B cell (primary cell): ENCODE data around the gene FAM222A. TPM values are rescaled to one million over a fixed set of nuclear protein-coding genes. Genes with fewer than 3 reads are reported as not detected.

Source experiments
- ATAC-seq: fragments of 200-7000 bp; cut with Tn5 transposase; one replicate; pipeline ENCODE4 v1.10.0; 2021; ENCODE audit warnings: low read depth, mild to moderate bottlenecking, moderate number of reproducible peaks, moderate library complexity
- CTCF ChIA-PET: fragments of 350-600 bp; sonication (Branson Sonifier 250); formaldehyde crosslinking; loops from one replicate; lab custom pipeline; 2021; ENCODE audit warnings: antibody characterized with exemption, inconsistent platforms; lab: Charles Lee
- POLR2A ChIA-PET: fragments of 350-600 bp; sonication (Branson Sonifier 250); formaldehyde crosslinking; loops from one replicate; lab custom pipeline; 2021; ENCODE audit warnings: antibody characterized with exemption; lab: Charles Lee
- DNase-seq: peaks from one replicate; pipeline ENCODE4 v3.0.0; 2013
- H2AFZ ChIP-seq: 2 replicates; pipeline ENCODE4 v1.6.1; 2012; ENCODE audit warnings: mild to moderate bottlenecking, low read depth, low read length; ENCODE audit not compliant: insufficient read depth, poor library complexity, severe bottlenecking
- H3K27ac ChIP-seq, 2 donors: 1 replicate in 1 of 2; 2 replicates in 1 of 2; pipeline ENCODE4 v1.5.1; 2012 to 2013; ENCODE audit warnings: low read length in 2 of 2, mild to moderate bottlenecking in 2 of 2, moderate library complexity in 1 of 2
- H3K27me3 ChIP-seq, 4 experiments: fragments of 200-600 bp in 1 of 4; sonication (generic) in 1 of 4; replicated peaks in 1 of 4; 1 replicate in 2 of 4; 2 replicates in 2 of 4; pipeline versions ENCODE4 v1.6.1 to v1.7.0; 2013 to 2016; ENCODE audit warnings: low read length in 3 of 4, mild to moderate bottlenecking in 2 of 4, mixed read lengths in 1 of 4, moderate library complexity in 1 of 4; ENCODE audit not compliant: insufficient read depth in 4 of 4, control insufficient read depth in 3 of 4; ENCODE audit errors: control extremely low read depth in 1 of 4
- H3K36me3 ChIP-seq, 2 experiments: replicated peaks in 1 of 2; 1 replicate in 1 of 2; 2 replicates in 1 of 2; pipeline versions ENCODE4 v1.6.1 to v1.7.1; 2013; ENCODE audit warnings: low read length in 1 of 2; ENCODE audit not compliant: insufficient read depth in 2 of 2, control insufficient read depth in 1 of 2; ENCODE audit errors: control extremely low read depth in 1 of 2, extremely low read depth in 1 of 2
- H3K4me1 ChIP-seq, 2 donors: fragments of 200-600 bp in 1 of 2; sonication (generic) in 1 of 2; 1 replicate in 1 of 2; 2 replicates in 1 of 2; pipeline versions ENCODE4 v1.5.1 to v1.6.1; 2013 to 2017; ENCODE audit warnings: low read length in 2 of 2; ENCODE audit not compliant: control insufficient read depth in 2 of 2, insufficient read depth in 2 of 2
- H3K4me2 ChIP-seq: replicated peaks from 2 replicates; pipeline ENCODE3; 2012; ENCODE audit warnings: mild to moderate bottlenecking, low read depth, low read length; ENCODE audit not compliant: poor library complexity, severe bottlenecking
- H3K4me3 ChIP-seq, 5 experiments: fragments of 200-600 bp in 1 of 5; sonication (generic) in 1 of 5; 1 replicate in 3 of 5; 2 replicates in 2 of 5; pipeline versions ENCODE4 v1.5.1 to v1.7.0; 2011 to 2016; ENCODE audit warnings: low read length in 4 of 5, mild to moderate bottlenecking in 4 of 5, low read depth in 2 of 5, control low read depth in 1 of 5, moderate library complexity in 1 of 5; ENCODE audit not compliant: insufficient read depth in 1 of 5; ENCODE audit errors: control extremely low read depth in 1 of 5, extremely low read depth in 1 of 5
- H3K79me2 ChIP-seq: fragments of 200-600 bp; sonication (generic); one replicate; pipeline ENCODE4 v1.6.0; 2016; ENCODE audit warnings: low read length; ENCODE audit not compliant: control insufficient read depth, insufficient read depth
- H3K9ac ChIP-seq: fragments of 200-600 bp; sonication (generic); 2 replicates; pipeline ENCODE4 v1.6.1; 2017; ENCODE audit warnings: mild to moderate bottlenecking, low read length, moderate library complexity
- H3K9me3 ChIP-seq, 3 donors: one replicate each; pipeline versions ENCODE4 v1.6.1 to v1.7.1; 2013; ENCODE audit warnings: low read length in 2 of 3; ENCODE audit not compliant: control insufficient read depth in 2 of 3, insufficient read depth in 1 of 3; ENCODE audit errors: control extremely low read depth in 1 of 3
- H4K20me1 ChIP-seq: 2 replicates; pipeline ENCODE4 v1.6.0; 2012; ENCODE audit warnings: mild to moderate bottlenecking, low read length; ENCODE audit not compliant: insufficient read depth, control insufficient read depth, poor library complexity, severe bottlenecking
- H3K27ac Mint-ChIP-seq: one replicate; pipeline ENCODE4 v1.8.0; 2021; ENCODE audit warnings: mixed read lengths
- H3K27me3 Mint-ChIP-seq: one replicate; pipeline ENCODE4 v1.8.0; 2021; ENCODE audit warnings: mixed read lengths
- H3K4me1 Mint-ChIP-seq: one replicate; pipeline ENCODE4 v1.8.0; 2021; ENCODE audit warnings: mixed read lengths
- H3K4me3 Mint-ChIP-seq: one replicate; pipeline ENCODE4 v1.8.0; 2021; ENCODE audit warnings: mixed read lengths
- H3K9me3 Mint-ChIP-seq: one replicate; pipeline ENCODE4 v1.8.0; 2022; ENCODE audit warnings: mixed read lengths; ENCODE audit not compliant: insufficient read depth
- EZH2 ChIP-seq: IDR thresholded peaks from 2 replicates; pipeline ENCODE4 v1.6.1; 2012; ENCODE audit warnings: borderline replicate concordance, low read depth, mild to moderate bottlenecking, moderate library complexity, low read length; ENCODE audit not compliant: insufficient read depth, poor library complexity, severe bottlenecking
- WGBS: methylation state at CpG from one replicate; pipeline ENCODE4 v1.1.5; 2013; ENCODE audit warnings: missing lambda C conversion rate; ENCODE audit not compliant: insufficient coverage; 5-methylcytosine and 5-hydroxymethylcytosine counted together
- intact Hi-C: fragments of 100-400 bp; cut with micrococcal nuclease; formaldehyde crosslinking; loops from one replicate; pipeline ENCODE4 v1.10.0; 2022
- polyA plus RNA-seq: library from polyadenylated mRNA; depleted of rRNA; stranded (reverse); fragments of >200 nt; gene quantifications from 2 replicates; pipeline ENCODE4 v1.2.3, GENCODE V29; 2012
- total RNA-seq, 2 donors: library from RNA; stranded (reverse); fragments of 120-200 nt in 1 of 2; gene quantifications; 1 replicate in 1 of 2; 2 replicates in 1 of 2; pipeline versions ENCODE4 v1.2.3 to v1.2.4, GENCODE V29; 2013 to 2022
- TF ChIP-seq, protein P1 (sequence below): fragments of 200-600 bp; IDR thresholded peaks from one replicate; pipeline ENCODE4 v1.8.0; 2022; ENCODE audit warnings: antibody characterized with exemption, mild to moderate bottlenecking

FAM222A gene
- total and polyA plus RNA-seq, 2 donors (not counting 1 experiment from before 2014, with no cell fraction given) = 0.49 to 4.6 TPM

- H3K27me3 Mint-ChIP-seq = peaks cover 25% of the 10 kb centered on the region
- H3K4me3 Mint-ChIP-seq = no peak overlapping the region
- CTCF ChIA-PET = no interaction called here
- Histone ChIP-seq H3K79me2 (no peaks in the 10 kb centered on the region), H3K9ac (no peak overlapping the region), H3K9me3 (peaks cover 0 to 5% (median 0%) of the 10 kb centered on the region in 3 donors), H3K27ac (no peak overlapping the region), H3K4me2 (no peak overlapping the region), H3K36me3 (no peaks in the 10 kb centered on the region), H2AFZ (no peak overlapping the region), H3K4me1 (no peaks in the 10 kb centered on the region), H3K27me3 (peaks cover 0 to 9% (median 1%) of the 10 kb centered on the region in 4 experiments), H3K4me3 (no peak overlapping the region), H4K20me1 (no peaks in the 10 kb centered on the region)
- intact Hi-C loops = no loop called here
- TF ChIP-seq, protein P1, sequence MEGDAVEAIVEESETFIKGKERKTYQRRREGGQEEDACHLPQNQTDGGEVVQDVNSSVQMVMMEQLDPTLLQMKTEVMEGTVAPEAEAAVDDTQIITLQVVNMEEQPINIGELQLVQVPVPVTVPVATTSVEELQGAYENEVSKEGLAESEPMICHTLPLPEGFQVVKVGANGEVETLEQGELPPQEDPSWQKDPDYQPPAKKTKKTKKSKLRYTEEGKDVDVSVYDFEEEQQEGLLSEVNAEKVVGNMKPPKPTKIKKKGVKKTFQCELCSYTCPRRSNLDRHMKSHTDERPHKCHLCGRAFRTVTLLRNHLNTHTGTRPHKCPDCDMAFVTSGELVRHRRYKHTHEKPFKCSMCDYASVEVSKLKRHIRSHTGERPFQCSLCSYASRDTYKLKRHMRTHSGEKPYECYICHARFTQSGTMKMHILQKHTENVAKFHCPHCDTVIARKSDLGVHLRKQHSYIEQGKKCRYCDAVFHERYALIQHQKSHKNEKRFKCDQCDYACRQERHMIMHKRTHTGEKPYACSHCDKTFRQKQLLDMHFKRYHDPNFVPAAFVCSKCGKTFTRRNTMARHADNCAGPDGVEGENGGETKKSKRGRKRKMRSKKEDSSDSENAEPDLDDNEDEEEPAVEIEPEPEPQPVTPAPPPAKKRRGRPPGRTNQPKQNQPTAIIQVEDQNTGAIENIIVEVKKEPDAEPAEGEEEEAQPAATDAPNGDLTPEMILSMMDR = no peak
- no peak for TF ChIP-seq EZH2
- POLR2A ChIA-PET = no interaction called here
- DNase-seq (no peak), ATAC-seq (no peak)
- WGBS = 94% methylated on average over 14 of the region's 21 CpGs
- H3K9me3 Mint-ChIP-seq = no peaks in the 10 kb centered on the region
- H3K4me1 Mint-ChIP-seq = no peaks in the 10 kb centered on the region
- H3K27ac Mint-ChIP-seq = no peak overlapping the region
Measured at GRCh38 chr12:109732321-109733305, 19.0 kb downstream of the FAM222A start.
